HG03439 (cell line): Measurements from ENCODE around the gene NR0B2.
"Not testable (repeated sequence)": the region's sequence is repeated elsewhere in the genome, so short reads cannot be mapped to it uniquely, and the experiment has no call there.

Experiments
- ATAC-seq: cut with Tn5 transposase; IDR thresholded peaks from one replicate; pipeline ENCODE4 v1.9.1; 2021; ENCODE audit warnings: mild to moderate bottlenecking, moderate library complexity; ENCODE audit not compliant: unreplicated experiment

NR0B2 gene, protein sequence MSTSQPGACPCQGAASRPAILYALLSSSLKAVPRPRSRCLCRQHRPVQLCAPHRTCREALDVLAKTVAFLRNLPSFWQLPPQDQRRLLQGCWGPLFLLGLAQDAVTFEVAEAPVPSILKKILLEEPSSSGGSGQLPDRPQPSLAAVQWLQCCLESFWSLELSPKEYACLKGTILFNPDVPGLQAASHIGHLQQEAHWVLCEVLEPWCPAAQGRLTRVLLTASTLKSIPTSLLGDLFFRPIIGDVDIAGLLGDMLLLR

DNA sequence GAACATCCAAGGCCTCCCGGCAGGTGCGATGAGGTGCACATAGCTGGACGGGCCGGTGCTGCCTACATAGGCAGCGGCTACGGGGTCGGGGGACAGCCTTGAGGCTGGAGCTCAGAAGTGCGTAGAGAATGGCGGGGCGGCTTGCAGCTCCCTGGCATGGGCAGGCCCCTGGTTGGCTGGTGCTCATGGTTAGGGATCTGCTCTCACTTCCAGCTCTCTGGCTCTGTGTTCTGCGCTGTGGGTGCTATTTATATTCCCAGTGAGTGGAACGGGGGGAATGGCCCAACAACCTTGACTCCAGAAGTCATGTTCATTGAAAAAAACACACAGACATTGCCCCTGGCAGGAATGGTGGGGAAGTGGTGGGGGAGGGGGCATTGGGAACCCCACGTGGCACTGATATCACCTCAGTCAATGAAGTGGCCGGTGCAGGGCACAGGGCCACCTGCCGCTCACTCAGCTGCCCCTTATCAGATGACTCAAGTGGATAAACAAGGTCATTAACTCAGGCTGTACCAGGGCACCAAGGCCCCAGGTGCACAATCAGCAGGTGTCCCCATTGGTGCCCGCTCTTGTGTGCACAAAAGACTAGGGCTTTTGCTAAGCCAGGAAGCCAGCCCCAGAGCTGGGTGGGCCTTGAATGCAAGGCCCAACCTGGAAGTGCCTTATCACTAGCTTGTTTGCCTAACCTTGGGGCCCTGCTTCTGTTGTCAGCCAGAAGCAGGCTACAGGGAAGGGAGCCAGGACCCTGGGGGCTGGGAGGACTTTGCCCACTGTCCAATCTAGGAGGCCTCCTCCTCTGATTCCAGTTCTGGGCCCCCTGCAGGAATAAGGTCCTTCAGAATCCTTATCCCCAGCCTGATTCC is at the start of gene NR0B2:
Gene NR0B2 (minus strand): TSS at position 222 of the 866 bp plus-strand sequence. CDS start 35 bp downstream, at position 187.
- no peak for ATAC-seq

DNA sequence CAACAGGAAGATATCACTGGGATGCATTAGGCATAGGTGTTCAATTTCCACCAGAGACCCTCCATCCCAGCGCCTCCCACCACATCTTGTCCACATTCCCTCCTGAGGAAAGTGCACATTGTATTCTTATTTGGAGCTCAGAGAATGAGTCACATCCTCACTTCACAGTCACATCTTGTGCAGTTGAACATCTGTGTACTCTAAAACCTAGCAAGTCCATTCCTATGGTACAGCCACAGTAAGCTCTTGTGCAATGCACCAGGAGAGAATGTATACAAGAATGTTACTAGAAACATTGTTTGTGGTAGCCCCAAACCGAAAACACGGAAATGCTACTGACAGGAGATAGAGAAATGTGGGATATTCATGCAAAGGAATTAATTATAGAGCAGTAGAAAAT is 48.1 kb upstream of the NR0B2 start:
- no peak for ATAC-seq

DNA sequence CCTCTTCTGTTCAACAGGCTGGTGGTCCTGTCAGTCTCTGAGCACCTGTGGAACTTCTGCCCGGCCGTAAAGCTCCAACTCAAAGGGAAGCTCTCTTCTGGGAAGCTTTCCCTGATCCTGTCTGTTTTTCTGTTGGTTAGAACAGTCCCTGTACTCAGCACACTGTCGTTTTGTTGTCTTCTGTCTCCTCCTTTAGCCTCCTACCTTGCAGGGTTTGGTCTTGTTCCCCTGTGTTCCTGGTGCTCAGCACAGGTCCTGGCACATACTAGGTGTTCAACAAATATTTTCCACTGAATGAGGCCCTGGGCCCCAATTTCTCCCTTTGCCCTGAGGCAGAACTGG is 46.8 kb upstream of the NR0B2 start:
- ATAC-seq = no peak

DNA sequence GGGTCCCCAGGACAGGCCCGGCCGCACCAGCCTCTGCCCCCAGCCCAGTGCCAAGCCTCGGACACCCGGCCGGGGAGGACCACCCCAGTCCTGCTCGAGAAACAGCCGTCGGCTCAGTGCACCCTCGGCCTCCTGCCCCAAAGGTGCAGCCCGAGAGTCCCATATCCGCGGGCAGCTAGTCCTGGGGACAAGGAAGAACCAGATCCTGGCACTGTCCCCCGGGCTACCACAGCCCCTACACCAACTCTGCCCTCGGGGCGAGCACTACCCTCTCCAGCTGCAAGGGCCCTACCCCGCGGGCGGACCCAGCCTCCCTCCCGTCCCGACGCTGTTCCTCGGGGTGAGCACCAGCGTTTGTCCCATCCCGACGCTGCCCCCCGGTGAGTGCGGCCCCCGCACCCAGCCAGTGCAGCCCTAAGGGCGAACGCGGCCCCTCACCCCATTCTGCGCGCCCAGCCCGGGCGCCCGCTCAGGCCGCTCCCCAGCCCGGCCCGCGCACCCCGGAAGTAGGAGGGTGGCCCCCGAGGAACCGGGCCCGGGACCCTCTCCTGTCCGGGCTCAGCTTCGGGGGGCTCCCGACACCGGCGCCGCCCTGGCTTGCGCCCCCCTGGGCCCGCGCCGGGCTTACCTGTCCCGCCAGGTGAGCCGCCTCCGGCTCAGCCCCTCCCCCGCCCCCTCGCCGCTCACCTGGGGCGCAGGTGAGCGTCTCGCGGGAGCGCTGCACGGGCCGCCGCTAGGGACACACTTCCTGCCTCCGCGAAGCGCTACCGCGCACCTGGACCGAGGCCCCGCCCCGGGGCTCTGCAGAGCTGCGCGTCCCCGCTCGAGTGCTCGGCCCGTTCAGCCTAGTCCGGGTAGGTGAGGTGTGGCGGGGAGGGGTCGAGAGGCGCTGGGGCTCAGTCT is 46.2 kb upstream of the NR0B2 start, which contains the start of gene KDF1:
Gene KDF1 (minus strand): TSS at position 747 of the 903 bp plus-strand sequence. CDS start 8,088 bp downstream, outside the sequence.
- ATAC-seq = no peak

DNA sequence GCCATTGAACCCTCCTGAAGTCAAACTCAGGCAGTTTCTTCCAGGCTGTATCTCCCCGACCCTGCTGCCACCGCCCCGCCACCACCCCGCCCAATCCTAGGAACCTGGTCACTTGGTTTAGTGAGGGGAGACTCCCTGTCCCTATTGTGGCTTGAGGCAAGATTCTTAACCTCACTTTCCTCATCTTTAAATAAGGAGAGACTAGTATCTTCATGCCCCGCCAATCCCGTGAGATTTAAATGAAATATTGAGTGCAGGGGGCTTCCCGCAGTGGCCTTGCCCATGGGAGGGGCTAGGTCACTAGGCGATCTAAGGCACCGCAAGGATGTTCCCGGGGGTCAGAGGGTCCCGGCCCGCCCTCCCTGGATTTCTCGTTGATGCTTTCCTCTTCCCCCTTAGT is 45.5 kb upstream of the NR0B2 start:
- ATAC-seq = no peak

DNA sequence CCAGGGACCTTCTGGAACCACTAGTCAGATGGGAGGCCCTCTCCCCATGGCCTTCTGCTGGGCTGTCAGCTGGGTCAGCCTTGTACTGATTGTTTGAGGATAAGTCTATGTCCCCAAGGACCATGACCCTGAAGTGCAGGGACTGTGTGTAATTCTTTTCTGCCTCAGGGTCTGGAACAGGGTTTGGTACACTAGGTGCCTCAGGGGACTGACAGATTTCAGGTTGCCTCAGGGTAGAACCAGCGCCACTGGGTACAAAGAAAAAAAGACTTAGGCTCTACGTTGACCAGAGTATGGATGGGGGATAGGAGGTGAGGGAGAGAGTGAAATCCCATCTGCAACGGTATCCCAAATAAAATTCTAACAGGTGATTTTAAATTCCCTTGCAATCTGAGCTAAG is 43.5 kb upstream of the NR0B2 start:
- ATAC-seq = no peak

DNA sequence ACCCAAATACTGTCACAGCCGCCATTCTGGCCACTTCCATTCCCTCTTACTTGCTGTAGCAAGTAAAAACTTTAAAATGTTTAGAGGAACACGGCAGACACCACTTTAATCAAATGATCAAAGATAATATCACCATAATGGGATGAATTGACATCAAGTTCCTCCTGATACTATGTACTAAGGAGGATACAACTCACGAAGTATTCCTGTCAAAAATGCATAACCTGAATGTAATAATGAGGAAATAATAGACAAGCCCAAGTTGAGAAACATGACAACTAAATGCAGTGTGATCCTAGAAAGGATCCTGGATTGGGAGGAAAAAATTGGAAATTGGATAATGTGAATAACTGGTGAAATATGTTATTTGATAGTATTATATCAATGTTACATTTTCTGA is 42.5 kb upstream of the NR0B2 start:
- no peak for ATAC-seq

DNA sequence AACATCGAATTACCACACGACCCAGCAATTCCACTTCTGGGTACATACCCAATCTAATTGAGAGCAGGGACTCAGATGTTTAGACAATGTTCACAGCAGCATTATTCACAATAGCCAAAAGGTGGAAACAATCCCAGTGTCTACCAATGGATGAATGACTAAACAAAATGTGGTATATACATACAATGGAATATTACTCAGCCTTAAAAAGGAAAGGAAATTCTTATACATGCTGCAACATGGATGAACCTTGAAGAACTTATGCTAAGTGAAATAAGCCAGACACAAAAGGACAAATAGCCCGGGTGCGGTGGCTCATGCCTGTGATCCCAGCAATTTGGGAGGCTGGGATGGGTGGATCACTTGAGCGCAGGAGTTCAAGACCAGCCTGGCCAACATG is 39.6 kb upstream of the NR0B2 start:
- no peak for ATAC-seq

DNA sequence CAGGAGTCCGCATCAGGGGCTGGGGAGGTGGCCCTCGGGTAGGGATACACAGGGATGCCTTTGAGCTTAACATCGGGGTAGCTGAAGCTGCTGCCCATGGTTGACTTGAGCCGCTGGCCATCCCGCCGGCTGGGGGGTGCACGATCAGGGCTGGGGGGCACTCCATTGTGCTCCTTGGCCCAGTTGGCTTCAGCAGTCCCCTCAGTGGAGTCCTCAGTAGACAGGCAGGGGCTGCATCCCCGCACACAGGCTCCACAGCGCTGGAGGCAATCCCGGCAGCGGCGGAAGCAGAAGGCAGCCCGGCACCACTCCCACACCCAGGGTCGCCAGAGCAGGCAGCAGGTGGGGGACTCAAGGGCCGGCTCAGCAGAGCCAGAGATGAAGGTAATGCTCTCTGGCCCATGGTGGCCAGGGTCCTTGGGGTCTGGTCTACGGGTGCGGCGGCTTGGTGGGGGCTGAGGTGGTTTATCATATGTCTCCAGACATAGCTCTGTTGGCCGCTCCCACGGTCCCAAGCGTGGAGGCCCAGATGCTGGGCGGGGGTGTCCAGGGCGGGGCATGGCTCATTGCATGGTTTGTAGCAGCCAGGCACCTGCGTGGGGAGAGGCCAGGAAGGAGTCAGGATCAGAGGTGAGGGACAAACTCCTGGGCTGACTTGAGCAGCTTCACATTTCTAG is 38.2 kb upstream of the NR0B2 start:
- no peak for ATAC-seq

DNA sequence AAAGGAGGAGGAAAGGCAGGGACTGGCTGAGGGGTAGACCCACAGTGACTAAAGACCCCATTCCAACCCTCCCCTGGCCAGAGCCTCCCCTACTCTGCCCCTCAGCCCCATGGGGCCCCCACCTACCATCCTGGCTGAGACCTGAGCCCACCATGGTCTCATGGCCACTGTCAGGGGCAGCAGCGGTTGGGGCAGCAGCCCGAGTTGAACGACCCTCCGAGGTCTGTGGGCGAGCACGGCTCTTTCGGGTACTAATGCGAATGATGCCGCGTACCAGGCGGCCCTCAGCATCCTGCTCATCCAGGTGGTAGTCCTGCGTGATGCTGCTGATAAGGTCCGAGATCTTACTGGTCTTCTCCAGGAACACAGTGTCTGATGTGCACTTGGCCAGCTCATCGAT is 37.4 kb upstream of the NR0B2 start:
- no peak for ATAC-seq

DNA sequence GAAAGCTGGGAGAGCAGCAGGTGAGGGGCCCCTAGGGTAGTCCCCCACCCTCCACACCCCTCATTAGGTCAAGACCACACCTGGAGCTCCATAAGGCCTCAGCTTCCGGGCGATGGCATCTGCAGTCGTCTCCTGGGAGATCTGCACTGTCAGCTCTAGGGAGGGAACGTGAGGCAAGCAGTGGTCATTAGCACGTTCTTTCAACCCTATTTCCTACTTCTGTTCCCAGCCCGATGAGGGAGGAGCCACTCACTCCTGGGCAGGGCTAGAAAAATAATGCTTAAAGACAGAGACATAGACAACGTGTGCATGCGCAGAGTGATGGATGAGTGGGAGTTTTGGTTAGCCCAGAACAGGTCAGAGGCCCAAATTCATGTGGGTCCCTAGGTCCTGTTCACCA is 36.8 kb upstream of the NR0B2 start:
- ATAC-seq = no peak

DNA sequence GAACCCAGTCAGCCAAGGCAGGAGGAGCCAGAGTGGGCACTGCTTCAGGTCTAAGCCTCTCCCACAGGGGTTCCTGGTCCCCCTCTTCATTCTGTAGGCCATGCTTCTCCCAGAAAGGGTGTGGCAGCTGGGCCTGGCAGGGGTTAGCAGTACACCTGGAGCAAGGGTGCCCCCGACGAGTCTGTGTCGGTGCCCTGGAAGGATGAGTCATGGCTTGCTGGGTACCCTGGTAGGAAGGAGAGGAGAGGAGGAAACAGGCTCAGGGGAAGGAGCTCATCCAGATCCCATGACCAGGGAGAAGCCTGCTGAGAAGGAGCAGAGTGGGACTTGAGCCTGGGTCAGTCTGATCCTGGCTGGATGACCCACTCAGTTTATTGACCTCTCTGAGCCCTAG is 36.1 kb upstream of the NR0B2 start:
- ATAC-seq = no peak

DNA sequence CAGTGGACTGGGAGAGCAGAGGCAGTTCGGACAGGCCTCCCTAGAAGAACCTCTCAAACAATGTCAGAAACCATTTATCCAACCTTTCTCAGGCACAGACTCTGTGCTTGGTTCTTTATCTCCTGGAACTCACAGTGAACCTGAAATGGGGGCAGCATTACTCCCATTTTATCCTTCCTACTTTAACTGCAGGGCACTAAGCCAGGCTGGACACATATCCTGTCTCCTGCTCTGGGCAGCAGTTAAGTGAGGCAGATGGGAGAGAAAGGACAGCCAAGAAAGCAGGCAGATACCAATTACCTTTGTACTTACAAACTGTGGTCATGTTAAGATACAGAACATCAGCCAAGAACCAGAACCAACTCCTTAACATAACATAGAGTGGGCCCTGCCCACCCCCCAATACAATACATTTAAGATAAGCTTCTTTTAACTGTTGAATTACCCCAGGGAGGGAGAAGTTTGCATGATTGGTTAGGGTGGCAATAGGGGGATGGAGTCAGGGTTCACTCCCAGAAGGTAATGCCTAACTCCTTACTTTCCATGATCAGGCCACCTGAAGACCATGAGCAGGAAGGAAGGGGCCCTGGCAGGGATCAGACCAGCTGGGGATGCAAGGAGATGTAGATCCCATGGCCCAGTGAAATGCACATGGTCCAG is 35.6 kb upstream of the NR0B2 start:
- ATAC-seq = no peak

DNA sequence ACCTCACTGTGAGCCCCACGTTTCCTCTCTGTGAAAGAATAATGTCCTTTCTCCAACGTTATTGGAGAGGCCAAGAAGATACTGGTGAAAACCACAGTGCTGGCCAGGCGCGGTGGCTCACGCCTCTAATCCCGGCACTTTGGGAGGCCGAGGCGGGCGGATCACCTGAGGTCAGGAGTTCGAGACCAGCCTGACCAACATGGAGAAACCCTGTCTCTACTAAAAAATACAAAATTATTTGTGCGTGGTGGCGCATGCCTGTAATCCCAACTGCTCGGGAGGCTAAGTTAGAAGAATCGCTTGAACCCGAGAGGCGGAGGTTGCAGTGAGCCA is 34.9 kb upstream of the NR0B2 start:
- not testable (repeated sequence) for ATAC-seq

DNA sequence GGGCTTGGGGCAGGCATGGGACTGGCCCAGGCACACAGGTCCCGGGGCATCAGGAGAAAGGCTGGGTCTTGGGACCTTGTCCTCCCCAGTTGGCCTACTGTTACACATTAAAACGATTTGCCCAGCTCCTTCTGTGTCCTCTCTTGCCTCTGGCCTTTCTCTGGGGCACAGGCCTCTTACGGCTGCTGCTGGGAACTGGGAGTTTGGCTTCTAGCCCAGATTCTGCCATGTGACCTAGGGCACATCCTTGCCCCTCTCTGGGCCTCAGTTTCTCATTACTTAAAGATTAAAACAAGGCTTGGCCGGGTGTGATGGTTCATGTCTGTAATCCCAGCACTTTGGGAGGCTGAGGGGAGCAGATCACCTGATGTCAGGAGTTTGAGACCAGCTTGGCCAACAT is 32.5 kb upstream of the NR0B2 start:
- ATAC-seq = no peak

DNA sequence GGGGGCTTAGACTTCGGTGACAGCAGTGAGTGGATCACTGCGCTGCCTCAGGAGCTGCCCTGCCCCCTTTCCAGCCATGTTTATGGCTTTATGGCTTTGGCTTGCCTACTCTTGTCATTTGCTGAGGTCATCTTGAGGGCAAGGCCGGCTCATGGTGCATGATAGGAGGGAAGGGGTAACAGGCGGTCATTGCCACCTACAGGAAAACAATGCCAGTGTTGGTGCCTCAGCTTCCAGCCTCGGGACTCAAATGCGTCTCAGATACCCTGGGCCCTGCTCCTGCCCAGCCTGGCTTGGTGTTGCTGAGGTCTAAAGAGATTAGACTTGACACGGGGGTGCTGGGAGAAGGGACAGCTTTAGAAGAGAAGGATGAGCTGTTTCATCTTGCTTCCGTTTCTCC is 32.0 kb upstream of the NR0B2 start:
- ATAC-seq = no peak

DNA sequence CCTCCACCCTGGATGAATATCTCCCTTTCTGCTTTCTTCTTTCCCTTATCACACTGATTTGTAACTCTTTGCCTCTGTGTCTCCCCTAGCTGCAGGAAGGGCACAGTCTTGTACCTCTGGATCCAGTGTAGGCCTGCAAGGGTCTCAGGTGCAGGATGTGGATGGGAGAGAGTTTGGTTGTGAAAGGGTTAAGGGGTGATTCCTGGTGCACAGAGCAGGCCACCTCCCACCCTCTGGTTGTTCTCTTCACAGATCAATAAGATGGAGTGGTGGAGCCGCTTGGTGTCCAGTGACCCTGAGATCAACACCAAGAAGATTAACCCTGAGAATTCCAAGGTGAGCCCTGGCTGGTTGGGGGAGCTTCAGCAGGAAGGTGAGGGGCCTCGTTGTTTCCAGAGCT is 31.4 kb upstream of the NR0B2 start:
- no peak for ATAC-seq

DNA sequence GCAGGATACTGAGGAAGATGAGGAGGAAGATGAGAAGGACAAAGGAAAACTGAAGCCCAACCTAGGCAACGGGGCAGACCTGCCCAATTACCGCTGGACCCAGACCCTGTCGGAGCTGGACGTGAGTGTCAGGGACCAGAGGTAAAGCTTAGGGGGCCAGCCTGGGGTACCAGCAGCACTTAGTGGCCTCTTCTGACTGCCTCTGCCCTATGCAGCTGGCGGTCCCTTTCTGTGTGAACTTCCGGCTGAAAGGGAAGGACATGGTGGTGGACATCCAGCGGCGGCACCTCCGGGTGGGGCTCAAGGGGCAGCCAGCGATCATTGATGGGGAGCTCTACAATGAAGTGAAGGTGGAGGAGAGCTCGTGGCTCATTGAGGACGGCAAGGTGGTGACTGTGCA is 28.9 kb upstream of the NR0B2 start:
- no peak for ATAC-seq

DNA sequence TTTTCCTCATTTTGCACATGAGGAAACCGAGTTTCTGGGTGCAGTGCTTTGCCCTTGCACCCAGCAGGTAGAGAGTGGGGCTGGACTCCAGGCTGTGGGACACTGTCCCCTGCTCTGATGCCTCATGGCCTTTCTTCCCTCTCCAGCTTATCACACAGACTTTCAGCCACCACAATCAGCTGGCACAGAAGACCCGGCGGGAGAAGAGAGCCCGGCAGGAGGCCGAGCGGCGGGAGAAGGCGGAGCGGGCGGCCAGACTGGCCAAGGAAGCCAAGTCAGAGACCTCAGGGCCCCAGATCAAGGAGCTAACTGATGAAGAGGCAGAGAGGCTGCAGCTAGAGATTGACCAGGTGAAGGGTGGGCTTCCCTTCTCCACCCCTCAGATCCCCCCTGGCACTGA is 27.5 kb upstream of the NR0B2 start:
- no peak for ATAC-seq

DNA sequence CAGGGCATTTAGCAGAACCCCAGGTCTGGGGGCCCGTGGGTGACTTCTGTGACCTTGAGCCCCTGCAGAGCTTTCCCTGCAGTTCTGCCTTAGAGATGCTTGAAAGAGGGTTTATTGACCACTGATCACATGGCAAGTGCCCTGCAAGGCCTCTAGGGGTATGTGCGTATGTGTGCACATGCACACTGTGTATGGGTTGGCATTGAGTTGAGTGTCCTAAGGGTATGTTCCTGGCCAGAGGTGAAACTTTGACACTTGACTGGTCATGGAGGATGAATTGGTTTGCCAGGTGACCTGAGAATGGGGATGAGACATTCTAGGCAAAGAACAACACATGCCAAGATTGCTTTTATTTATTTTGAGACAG is 24.9 kb upstream of the NR0B2 start:
- no peak for ATAC-seq
